Liver (tissue), 9 donors: ENCODE data around the gene HAND1. TPM values are rescaled to one million over a fixed set of nuclear protein-coding genes. Genes with fewer than 3 reads are reported as not detected.

Experiments used
- DNase-seq: peaks from one replicate; pipeline ENCODE4 v3.0.0-alpha.2; 2017; ENCODE audit warnings: low spot score
- H3K27ac ChIP-seq, 2 donors: one replicate each; pipeline ENCODE4 v1.7.0; 2013; ENCODE audit warnings: inconsistent platforms in 2 of 2, low read length in 2 of 2, control low read depth in 1 of 2, low read depth in 1 of 2, mild to moderate bottlenecking in 1 of 2
- H3K27me3 ChIP-seq, 4 donors: one replicate each; pipeline versions ENCODE4 v1.6.1 to v1.7.0; 2013; ENCODE audit warnings: low read length in 3 of 4, inconsistent platforms in 1 of 4, mild to moderate bottlenecking in 1 of 4, moderate library complexity in 1 of 4; ENCODE audit not compliant: control insufficient read depth in 4 of 4, insufficient read depth in 4 of 4
- H3K36me3 ChIP-seq, 4 donors: one replicate each; pipeline versions ENCODE4 v1.6.1 to v1.7.0; 2013; ENCODE audit warnings: low read length in 3 of 4, mild to moderate bottlenecking in 3 of 4, low read depth in 1 of 4, moderate library complexity in 1 of 4; ENCODE audit not compliant: control insufficient read depth in 4 of 4, insufficient read depth in 3 of 4
- H3K4me1 ChIP-seq, 4 donors: one replicate each; pipeline versions ENCODE4 v1.6.1 to v1.7.0; 2013; ENCODE audit warnings: low read length in 3 of 4, mild to moderate bottlenecking in 3 of 4, moderate library complexity in 1 of 4; ENCODE audit not compliant: control insufficient read depth in 4 of 4, insufficient read depth in 4 of 4
- H3K4me3 ChIP-seq, 3 donors: one replicate each; pipeline versions ENCODE4 v1.6.1 to v1.7.0; 2013; ENCODE audit warnings: low read length in 3 of 3, control low read depth in 1 of 3, low read depth in 1 of 3, mild to moderate bottlenecking in 1 of 3
- H3K9ac ChIP-seq, 2 donors: one replicate each; pipeline ENCODE4 v1.7.0; 2013; ENCODE audit warnings: low read length in 2 of 2, mild to moderate bottlenecking in 2 of 2, moderate library complexity in 2 of 2, control low read depth in 1 of 2, low read depth in 1 of 2
- H3K9me3 ChIP-seq, 4 donors: one replicate each; pipeline versions ENCODE4 v1.6.1 to v1.7.0; 2013; ENCODE audit warnings: low read length in 3 of 4; ENCODE audit not compliant: control insufficient read depth in 4 of 4
- EGR1 ChIP-seq, 2 donors: IDR thresholded peaks; 2 replicates each; pipeline ENCODE4 v1.6.1; 2016 to 2018; ENCODE audit warnings: antibody characterized with exemption in 2 of 2, low read depth in 2 of 2
- FOXA1 ChIP-seq: IDR thresholded peaks from 2 replicates; pipeline ENCODE4 v1.6.1; 2016; ENCODE audit warnings: antibody characterized with exemption
- FOXA2 ChIP-seq: IDR thresholded peaks from 2 replicates; pipeline ENCODE4 v1.6.1; 2016; ENCODE audit warnings: antibody characterized with exemption
- GABPA ChIP-seq, 2 donors: IDR thresholded peaks in 1 of 2; conservative IDR thresholded peaks in 1 of 2; 2 replicates each; pipeline ENCODE4 v1.6.1; 2016; ENCODE audit warnings: antibody characterized with exemption in 2 of 2, mild to moderate bottlenecking in 1 of 2, moderate library complexity in 1 of 2
- HNF4A ChIP-seq, 2 donors: conservative IDR thresholded peaks; 2 replicates each; pipeline ENCODE4 v1.6.1; 2016; ENCODE audit warnings: antibody characterized with exemption in 2 of 2, mild to moderate bottlenecking in 2 of 2
- HNF4G ChIP-seq: IDR thresholded peaks from 2 replicates; pipeline ENCODE4 v1.6.1; 2016; ENCODE audit warnings: antibody characterized with exemption
- JUND ChIP-seq, 2 donors: IDR thresholded peaks; 2 replicates each; pipeline ENCODE4 v1.6.1; 2016; ENCODE audit warnings: antibody characterized with exemption in 2 of 2
- MAX ChIP-seq: IDR thresholded peaks from 2 replicates; pipeline ENCODE4 v1.6.1; 2016; ENCODE audit warnings: antibody characterized with exemption
- NR2F2 ChIP-seq: IDR thresholded peaks from 2 replicates; pipeline ENCODE4 v1.6.1; 2016; ENCODE audit warnings: antibody characterized with exemption
- RAD21 ChIP-seq, 2 donors: IDR thresholded peaks; 2 replicates each; pipeline ENCODE4 v1.6.1; 2016; ENCODE audit warnings: antibody characterized with exemption in 2 of 2, mild to moderate bottlenecking in 2 of 2
- REST ChIP-seq: IDR thresholded peaks from 2 replicates; pipeline ENCODE4 v1.6.1; 2016; ENCODE audit warnings: antibody characterized with exemption, mild to moderate bottlenecking
- RXRA ChIP-seq, 2 donors: IDR thresholded peaks; 2 replicates each; pipeline ENCODE4 v1.6.1; 2017 to 2018; ENCODE audit warnings: antibody characterized with exemption in 2 of 2, mild to moderate bottlenecking in 1 of 2
- SP1 ChIP-seq: IDR thresholded peaks from 2 replicates; pipeline ENCODE4 v1.6.1; 2018; ENCODE audit warnings: antibody characterized with exemption, mild to moderate bottlenecking
- TAF1 ChIP-seq: conservative IDR thresholded peaks from 2 replicates; pipeline ENCODE4 v1.6.1; 2016; ENCODE audit warnings: antibody characterized with exemption, mild to moderate bottlenecking
- WGBS: extraction: QIAGEN DNeasy Blood & Tissue Kit; methylation state at CpG from one replicate; pipeline ENCODE4 v1.1.7; 2013; 5-methylcytosine and 5-hydroxymethylcytosine counted together
- polyA plus RNA-seq, 2 donors: library from polyadenylated mRNA; stranded (reverse) in 1 of 2; unstranded in 1 of 2; fragments of 200-250 nt in 1 of 2; fragments of >200 nt in 1 of 2; fragmentation: Nextera tagmentation in 1 of 2; extraction: Ambion mirVana in 1 of 2; gene quantifications; one replicate each; pipeline versions ENCODE4 v1.2.1 to v1.2.3, GENCODE V29; 2013 to 2015
- total RNA-seq, 2 donors: library from RNA; depleted of rRNA; stranded (reverse); fragments of >200 nt; gene quantifications; one replicate each; pipeline ENCODE4 v1.2.3, GENCODE V29; 2014
- TF ChIP-seq, protein P1 (sequence below): IDR thresholded peaks from 2 replicates; pipeline ENCODE4 v1.6.1; 2016; ENCODE audit warnings: antibody characterized with exemption
- TF ChIP-seq, protein P2 (sequence below): fragments of 150-350 bp; IDR thresholded peaks from 2 replicates; pipeline ENCODE4 v1.5.1; 2017; ENCODE audit warnings: improper control_type of control experiment, low read depth, low read length; ENCODE audit not compliant: missing input control
- TF ChIP-seq, protein P3 (sequence below): IDR thresholded peaks from 2 replicates; pipeline ENCODE4 v1.6.1; 2016; ENCODE audit warnings: antibody characterized with exemption
- donor health status: healthy.
- donor health status: healthy.
- donor health status: healthy.
- donor health status: healthy.
- donor health status: healthy.

Gene HAND1
- total and polyA plus RNA-seq, 4 donors: not detected

DNA sequence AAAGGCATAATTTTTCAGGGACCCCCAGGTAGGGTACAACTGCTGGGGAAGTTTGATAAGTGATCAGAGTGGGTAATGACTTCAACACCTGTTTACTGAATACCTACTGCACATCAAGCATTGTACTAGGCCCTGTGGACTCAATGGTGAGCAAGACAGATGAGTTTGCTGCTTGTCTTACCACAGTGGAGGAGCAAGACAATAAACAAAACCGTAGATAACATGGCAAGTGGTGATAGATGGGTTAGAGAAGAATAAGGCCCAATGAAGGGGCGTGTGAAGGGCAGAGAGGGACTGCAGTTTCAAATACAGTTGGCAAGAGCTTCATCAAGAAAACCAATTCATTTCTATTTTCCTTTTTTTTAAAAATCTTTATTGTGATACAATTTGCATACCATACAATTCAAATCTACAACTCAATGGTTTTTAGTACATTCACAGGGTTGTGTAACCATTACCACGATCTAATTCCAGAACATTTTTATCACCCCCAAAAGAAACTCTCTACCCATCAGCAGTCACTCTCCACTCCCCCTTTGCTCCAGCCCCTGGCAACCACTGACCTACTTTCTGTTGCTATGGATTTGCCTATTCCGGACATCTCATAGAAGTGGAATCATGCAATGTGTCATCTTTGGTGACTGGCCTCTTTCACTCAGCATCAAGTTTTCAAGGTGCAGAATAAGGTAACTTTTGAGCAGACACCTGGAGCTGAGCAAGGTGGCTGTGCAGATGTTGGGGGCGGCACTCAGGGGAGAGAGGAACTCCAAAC is 31.9 kb upstream of the HAND1 start:
- whole genome bisulfite sequencing: 72% methylated on average over 5 of the region's 5 CpGs
- TF ChIP-seq HNF4G (no peak), HNF4A (conservative IDR thresholded peaks at IDR 0.05) (no peak), JUND (IDR thresholded peaks at IDR 0.05) (no peak), GABPA (IDR thresholded peaks at IDR 0.05 in 1 of 2, conservative IDR thresholded peaks at IDR 0.05 in 1 of 2) (no peak), SP1 (no peak), RXRA (IDR thresholded peaks at IDR 0.05) (no peak), MAX (no peak)
- TF ChIP-seq, protein P1, sequence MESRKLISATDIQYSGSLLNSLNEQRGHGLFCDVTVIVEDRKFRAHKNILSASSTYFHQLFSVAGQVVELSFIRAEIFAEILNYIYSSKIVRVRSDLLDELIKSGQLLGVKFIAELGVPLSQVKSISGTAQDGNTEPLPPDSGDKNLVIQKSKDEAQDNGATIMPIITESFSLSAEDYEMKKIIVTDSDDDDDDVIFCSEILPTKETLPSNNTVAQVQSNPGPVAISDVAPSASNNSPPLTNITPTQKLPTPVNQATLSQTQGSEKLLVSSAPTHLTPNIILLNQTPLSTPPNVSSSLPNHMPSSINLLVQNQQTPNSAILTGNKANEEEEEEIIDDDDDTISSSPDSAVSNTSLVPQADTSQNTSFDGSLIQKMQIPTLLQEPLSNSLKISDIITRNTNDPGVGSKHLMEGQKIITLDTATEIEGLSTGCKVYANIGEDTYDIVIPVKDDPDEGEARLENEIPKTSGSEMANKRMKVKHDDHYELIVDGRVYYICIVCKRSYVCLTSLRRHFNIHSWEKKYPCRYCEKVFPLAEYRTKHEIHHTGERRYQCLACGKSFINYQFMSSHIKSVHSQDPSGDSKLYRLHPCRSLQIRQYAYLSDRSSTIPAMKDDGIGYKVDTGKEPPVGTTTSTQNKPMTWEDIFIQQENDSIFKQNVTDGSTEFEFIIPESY: no peak
- no peak overlapping the region for H3K4me3 ChIP-seq
- no peak overlapping the region for H3K27ac ChIP-seq
- peaks cover 0 to 12% (median 3%) of the 10 kb centered on the region in 4 donors for H3K27me3 ChIP-seq
- H3K36me3 ChIP-seq: no peaks in the 10 kb centered on the region
- no peaks in the 10 kb centered on the region for H3K9me3 ChIP-seq
- H3K4me1 ChIP-seq: no peaks in the 10 kb centered on the region
- no peak overlapping the region for H3K9ac ChIP-seq
- DNase-seq: no peak

DNA sequence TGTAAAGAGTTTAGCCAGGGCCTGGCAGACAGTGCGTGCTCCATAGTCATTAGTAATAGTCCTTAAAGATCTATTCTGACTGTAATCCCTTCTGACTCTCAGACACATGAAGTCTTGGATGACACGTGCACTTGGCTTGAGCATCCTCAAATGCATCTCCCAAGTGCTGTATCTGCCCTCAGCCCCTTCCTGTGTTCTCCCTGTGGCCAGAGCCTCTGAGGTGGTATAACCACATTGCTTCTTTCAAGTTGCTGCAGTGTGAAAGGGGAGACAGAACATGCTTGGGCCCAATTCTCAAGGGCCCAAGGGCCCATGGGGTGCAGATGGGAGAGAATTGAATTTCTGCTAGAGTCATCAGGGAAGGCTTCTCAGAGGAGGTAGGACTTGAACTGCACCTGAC is 30.1 kb upstream of the HAND1 start:
- no peak overlapping the region for H3K4me3 ChIP-seq
- no peaks in the 10 kb centered on the region for H3K4me1 ChIP-seq
- peaks cover 0 to 4% (median 3%) of the 10 kb centered on the region in 4 donors for H3K27me3 ChIP-seq
- TF ChIP-seq, protein P2, sequence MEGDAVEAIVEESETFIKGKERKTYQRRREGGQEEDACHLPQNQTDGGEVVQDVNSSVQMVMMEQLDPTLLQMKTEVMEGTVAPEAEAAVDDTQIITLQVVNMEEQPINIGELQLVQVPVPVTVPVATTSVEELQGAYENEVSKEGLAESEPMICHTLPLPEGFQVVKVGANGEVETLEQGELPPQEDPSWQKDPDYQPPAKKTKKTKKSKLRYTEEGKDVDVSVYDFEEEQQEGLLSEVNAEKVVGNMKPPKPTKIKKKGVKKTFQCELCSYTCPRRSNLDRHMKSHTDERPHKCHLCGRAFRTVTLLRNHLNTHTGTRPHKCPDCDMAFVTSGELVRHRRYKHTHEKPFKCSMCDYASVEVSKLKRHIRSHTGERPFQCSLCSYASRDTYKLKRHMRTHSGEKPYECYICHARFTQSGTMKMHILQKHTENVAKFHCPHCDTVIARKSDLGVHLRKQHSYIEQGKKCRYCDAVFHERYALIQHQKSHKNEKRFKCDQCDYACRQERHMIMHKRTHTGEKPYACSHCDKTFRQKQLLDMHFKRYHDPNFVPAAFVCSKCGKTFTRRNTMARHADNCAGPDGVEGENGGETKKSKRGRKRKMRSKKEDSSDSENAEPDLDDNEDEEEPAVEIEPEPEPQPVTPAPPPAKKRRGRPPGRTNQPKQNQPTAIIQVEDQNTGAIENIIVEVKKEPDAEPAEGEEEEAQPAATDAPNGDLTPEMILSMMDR: no peak
- TF ChIP-seq, protein P1: no peak
- TF ChIP-seq, protein P3, sequence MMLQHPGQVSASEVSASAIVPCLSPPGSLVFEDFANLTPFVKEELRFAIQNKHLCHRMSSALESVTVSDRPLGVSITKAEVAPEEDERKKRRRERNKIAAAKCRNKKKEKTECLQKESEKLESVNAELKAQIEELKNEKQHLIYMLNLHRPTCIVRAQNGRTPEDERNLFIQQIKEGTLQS: no peak
- no peak for TF ChIP-seq JUND (IDR thresholded peaks at IDR 0.05)
- no peak for TF ChIP-seq TAF1
- no peak for TF ChIP-seq FOXA1
- TF ChIP-seq RAD21 (IDR thresholded peaks at IDR 0.05): no peak
- TF ChIP-seq FOXA2: no peak
- TF ChIP-seq RXRA (IDR thresholded peaks at IDR 0.05): no peak
- TF ChIP-seq HNF4G: no peak
- TF ChIP-seq NR2F2: no peak
- no peak for TF ChIP-seq SP1
- no peak for TF ChIP-seq EGR1 (IDR thresholded peaks at IDR 0.05; ENCODE audit: low read depth in 2 of 2)
- no peak for TF ChIP-seq REST
- no peaks in the 10 kb centered on the region for H3K36me3 ChIP-seq
- H3K27ac ChIP-seq: no peak overlapping the region
- H3K9ac ChIP-seq: no peak overlapping the region
- H3K9me3 ChIP-seq: no peaks in the 10 kb centered on the region
- WGBS: 92% methylated on average over 2 of the region's 2 CpGs
- DNase-seq: no peak
